ENCODE measurements around the gene MIDN. TPM values are rescaled to one million over a fixed set of nuclear protein-coding genes. Genes with fewer than 3 reads are reported as not detected.
"Not testable (repeated sequence)": the region's sequence is repeated elsewhere in the genome, so short reads cannot be mapped to it uniquely, and the experiment has no call there.

Gene MIDN
- polyA plus RNA-seq (2013, experiment 1 of 2): 133 TPM
- polyA plus RNA-seq (2013, experiment 2 of 2): 131 TPM

- Histone ChIP-seq H2BK120ac (ENCODE audit: low read depth, low read length) (peak within 1 kb of the TSS; percentile 61), H3K23ac (ENCODE audit: low read length) (peak within 1 kb of the TSS; percentile 66), H4K8ac (ENCODE audit: low read depth, low read length) (peak within 1 kb of the TSS; percentile 69), H2BK5ac (ENCODE audit: low read length) (peak within 1 kb of the TSS; percentile 78), H3K27me3 (ENCODE audit: insufficient read depth, low read length, poor library complexity) (no peaks in the 10 kb centered on the region), H3K79me1 (ENCODE audit: low read length) (no peaks in the 10 kb centered on the region), H3K4me1 (ENCODE audit: control insufficient read depth, low read depth, low read length) (no peaks in the 10 kb centered on the region), H2BK15ac (replicated peaks; ENCODE audit: low read depth) (no peak within 1 kb of the TSS), H3K4ac (ENCODE audit: low read depth, low read length) (peak within 1 kb of the TSS; percentile 93), H3K79me2 (ENCODE audit: control insufficient read depth, insufficient read depth, low read length) (peaks cover 33% of the 10 kb centered on the region), H3K27ac (ENCODE audit: low read depth, low read length) (peak within 1 kb of the TSS; percentile 99), H3K36me3 (ENCODE audit: control insufficient read depth, insufficient read depth, low read length) (peaks cover 5% of the 10 kb centered on the region), H3K4me2 (ENCODE audit: low read length) (peak within 1 kb of the TSS; percentile 84), H2AK5ac (ENCODE audit: low read length) (no peak within 1 kb of the TSS), H3K9ac (ENCODE audit: low read length) (peak within 1 kb of the TSS; percentile 94), H3K56ac (ENCODE audit: low read length) (peak within 1 kb of the TSS; percentile 98), H4K5ac (ENCODE audit: low read length) (no peak within 1 kb of the TSS), H3K18ac (ENCODE audit: low read length) (peak within 1 kb of the TSS; percentile 92), H3K4me3 (ENCODE audit: low read length) (peak within 1 kb of the TSS; percentile 86)
- DNase-seq: peak; percentile 90
- no CpG with 5 or more reads among the region's 60 CpGs for WGBS (ENCODE audit: extremely low coverage, insufficient coverage, low lambda C conversion rate)
These were observed at the start of gene MIDN for GRCh38 chr19:1248139-1248785. Gene MIDN, plus strand, starts transcription at chr19:1248583. Its CDS starts 1,714 bp downstream, at chr19:1250297.

- H3K18ac ChIP-seq (ENCODE audit: low read length): no peak overlapping the region
- H2BK120ac ChIP-seq (ENCODE audit: low read depth, low read length): no peak overlapping the region
- no CpG with 5 or more reads among the region's 10 CpGs for WGBS (ENCODE audit: extremely low coverage, insufficient coverage, low lambda C conversion rate)
These were observed 48.9 kb upstream of the MIDN start for GRCh38 chr19:1199531-1199930.

GRCh38 chr19:1200614-1201013 is 47.8 kb upstream of the MIDN start:
- not testable (repeated sequence) for H4K8ac ChIP-seq (ENCODE audit: low read depth, low read length); H3K56ac ChIP-seq (ENCODE audit: low read length)

More at GRCh38 chr19:1199531-1199930, 48.9 kb upstream of the MIDN start:
- Histone ChIP-seq H2BK5ac (ENCODE audit: low read length) (no peak overlapping the region), H4K5ac (ENCODE audit: low read length) (no peak overlapping the region), H3K79me1 (ENCODE audit: low read length) (no peaks in the 10 kb centered on the region), H4K8ac (ENCODE audit: low read depth, low read length) (no peak overlapping the region), H3K4me2 (ENCODE audit: low read length) (no peak overlapping the region), H2BK15ac (replicated peaks; ENCODE audit: low read depth) (no peak overlapping the region), H3K79me2 (ENCODE audit: control insufficient read depth, insufficient read depth, low read length) (no peaks in the 10 kb centered on the region), H3K4me1 (ENCODE audit: control insufficient read depth, low read depth, low read length) (no peaks in the 10 kb centered on the region), H3K9ac (ENCODE audit: low read length) (no peak overlapping the region), H3K23ac (ENCODE audit: low read length) (no peak overlapping the region), H2AK5ac (ENCODE audit: low read length) (no peak overlapping the region), H3K27ac (ENCODE audit: low read depth, low read length) (no peak overlapping the region), H3K4me3 (ENCODE audit: low read length) (no peak overlapping the region), H3K4ac (ENCODE audit: low read depth, low read length) (no peak overlapping the region), H3K56ac (ENCODE audit: low read length) (no peak overlapping the region), H3K27me3 (ENCODE audit: insufficient read depth, low read length, poor library complexity) (no peaks in the 10 kb centered on the region), H3K36me3 (ENCODE audit: control insufficient read depth, insufficient read depth, low read length) (no peaks in the 10 kb centered on the region)
- no peak for DNase-seq

GRCh38 chr19:1205114-1206099 is 43.0 kb upstream of the MIDN start, which contains the start of gene STK11:
Gene STK11, plus strand, starts transcription at chr19:1205778. Its CDS starts 1,136 bp downstream, at chr19:1206914.
- Histone ChIP-seq H3K23ac (ENCODE audit: low read length) (no peak within 1 kb of the TSS), H2BK5ac (ENCODE audit: low read length) (no peak within 1 kb of the TSS), H3K4me1 (ENCODE audit: control insufficient read depth, low read depth, low read length) (no peaks in the 10 kb centered on the region), H3K56ac (ENCODE audit: low read length) (peak within 1 kb of the TSS; percentile 90), H4K8ac (ENCODE audit: low read depth, low read length) (peak within 1 kb of the TSS; percentile 97), H3K79me2 (ENCODE audit: control insufficient read depth, insufficient read depth, low read length) (peaks cover 34% of the 10 kb centered on the region), H3K27ac (ENCODE audit: low read depth, low read length) (peak within 1 kb of the TSS; percentile 50), H3K36me3 (ENCODE audit: control insufficient read depth, insufficient read depth, low read length) (peaks cover 2% of the 10 kb centered on the region), H3K79me1 (ENCODE audit: low read length) (peaks cover 4% of the 10 kb centered on the region), H4K5ac (ENCODE audit: low read length) (no peak within 1 kb of the TSS), H3K18ac (ENCODE audit: low read length) (peak within 1 kb of the TSS; percentile 93), H2BK15ac (replicated peaks; ENCODE audit: low read depth) (no peak within 1 kb of the TSS), H2BK120ac (ENCODE audit: low read depth, low read length) (peak within 1 kb of the TSS; percentile 46), H2AK5ac (ENCODE audit: low read length) (no peak within 1 kb of the TSS), H3K4me2 (ENCODE audit: low read length) (peak within 1 kb of the TSS; percentile 90), H3K9ac (ENCODE audit: low read length) (peak within 1 kb of the TSS; percentile 87), H3K4me3 (ENCODE audit: low read length) (peak within 1 kb of the TSS; percentile 65), H3K27me3 (ENCODE audit: insufficient read depth, low read length, poor library complexity) (no peaks in the 10 kb centered on the region), H3K4ac (ENCODE audit: low read depth, low read length) (peak within 1 kb of the TSS; percentile 88)
- no CpG with 5 or more reads among the region's 114 CpGs for WGBS (ENCODE audit: extremely low coverage, insufficient coverage, low lambda C conversion rate)
- peak; percentile 98 for DNase-seq

More at GRCh38 chr19:1200614-1201013, 47.8 kb upstream of the MIDN start:
- H4K5ac ChIP-seq (ENCODE audit: low read length); H3K27ac ChIP-seq (ENCODE audit: low read depth, low read length); H3K36me3 ChIP-seq (ENCODE audit: control insufficient read depth, insufficient read depth, low read length); H2BK15ac ChIP-seq (replicated peaks; ENCODE audit: low read depth); H3K79me1 ChIP-seq (ENCODE audit: low read length); H3K18ac ChIP-seq (ENCODE audit: low read length); H3K4me2 ChIP-seq (ENCODE audit: low read length); H2AK5ac ChIP-seq (ENCODE audit: low read length); H3K27me3 ChIP-seq (ENCODE audit: insufficient read depth, low read length, poor library complexity); H3K4me3 ChIP-seq (ENCODE audit: low read length); H3K4me1 ChIP-seq (ENCODE audit: control insufficient read depth, low read depth, low read length); DNase-seq; H3K23ac ChIP-seq (ENCODE audit: low read length); H3K79me2 ChIP-seq (ENCODE audit: control insufficient read depth, insufficient read depth, low read length); H2BK5ac ChIP-seq (ENCODE audit: low read length); H3K9ac ChIP-seq (ENCODE audit: low read length); H3K4ac ChIP-seq (ENCODE audit: low read depth, low read length); H2BK120ac ChIP-seq (ENCODE audit: low read depth, low read length): not testable (repeated sequence)
- WGBS (ENCODE audit: extremely low coverage, insufficient coverage, low lambda C conversion rate): no CpG with 5 or more reads among the region's 4 CpGs

DNA sequence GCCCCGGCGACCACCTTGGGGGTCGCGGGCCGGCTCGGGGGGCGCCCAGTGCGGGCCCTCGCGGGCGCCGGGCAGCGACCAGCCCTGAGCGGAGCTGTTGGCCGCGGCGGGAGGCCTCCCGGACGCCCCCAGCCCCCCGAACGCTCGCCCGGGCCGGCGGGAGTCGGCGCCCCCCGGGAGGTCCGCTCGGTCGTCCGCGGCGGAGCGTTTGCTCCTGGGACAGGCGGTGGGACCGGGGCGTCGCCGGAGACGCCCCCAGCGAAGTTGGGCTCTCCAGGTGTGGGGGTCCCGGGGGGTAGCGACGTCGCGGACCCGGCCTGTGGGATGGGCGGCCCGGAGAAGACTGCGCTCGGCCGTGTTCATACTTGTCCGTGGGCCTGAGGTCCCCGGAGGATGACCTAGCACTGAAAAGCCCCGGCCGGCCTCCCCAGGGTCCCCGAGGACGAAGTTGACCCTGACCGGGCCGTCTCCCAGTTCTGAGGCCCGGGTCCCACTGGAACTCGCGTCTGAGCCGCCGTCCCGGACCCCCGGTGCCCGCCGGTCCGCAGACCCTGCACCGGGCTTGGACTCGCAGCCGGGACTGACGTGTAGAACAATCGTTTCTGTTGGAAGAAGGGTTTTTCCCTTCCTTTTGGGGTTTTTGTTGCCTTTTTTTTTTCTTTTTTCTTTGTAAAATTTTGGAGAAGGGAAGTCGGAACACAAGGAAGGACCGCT is 42.1 kb upstream of the MIDN start:
- no peak overlapping the region for H4K5ac ChIP-seq (ENCODE audit: low read length)
- peak overlapping the region; percentile 65 for H3K4me3 ChIP-seq (ENCODE audit: low read length)
- H2BK15ac ChIP-seq (replicated peaks; ENCODE audit: low read depth): no peak overlapping the region
- H2AK5ac ChIP-seq (ENCODE audit: low read length): no peak overlapping the region
- peaks cover 2% of the 10 kb centered on the region for H3K36me3 ChIP-seq (ENCODE audit: control insufficient read depth, insufficient read depth, low read length)
- no peak overlapping the region for H3K27ac ChIP-seq (ENCODE audit: low read depth, low read length)
- H2BK5ac ChIP-seq (ENCODE audit: low read length): no peak overlapping the region
- no peaks in the 10 kb centered on the region for H3K27me3 ChIP-seq (ENCODE audit: insufficient read depth, low read length, poor library complexity)
- H3K4me1 ChIP-seq (ENCODE audit: control insufficient read depth, low read depth, low read length): no peaks in the 10 kb centered on the region
- peak overlapping the region; percentile 93 for H3K18ac ChIP-seq (ENCODE audit: low read length)
- no peak overlapping the region for H3K23ac ChIP-seq (ENCODE audit: low read length)
- no peak for DNase-seq
- H3K56ac ChIP-seq (ENCODE audit: low read length): peak overlapping the region; percentile 90
- H3K79me2 ChIP-seq (ENCODE audit: control insufficient read depth, insufficient read depth, low read length): peaks cover 41% of the 10 kb centered on the region
- peak overlapping the region; percentile 87 for H3K9ac ChIP-seq (ENCODE audit: low read length)
- WGBS (ENCODE audit: extremely low coverage, insufficient coverage, low lambda C conversion rate): no CpG with 5 or more reads among the region's 78 CpGs
- peak overlapping the region; percentile 46 for H2BK120ac ChIP-seq (ENCODE audit: low read depth, low read length)
- peak overlapping the region; percentile 88 for H3K4ac ChIP-seq (ENCODE audit: low read depth, low read length)
- H4K8ac ChIP-seq (ENCODE audit: low read depth, low read length): peak overlapping the region; percentile 67
- H3K4me2 ChIP-seq (ENCODE audit: low read length): peak overlapping the region; percentile 90
- peaks cover 4% of the 10 kb centered on the region for H3K79me1 ChIP-seq (ENCODE audit: low read length)

All from mesendoderm (in vitro differentiated cells).